GM12878 (cell line): Measurements from ENCODE around the gene POLR3E. TPM values are rescaled to one million over a fixed set of nuclear protein-coding genes. Genes with fewer than 3 reads are reported as not detected.

Experiments used
- ASH2L ChIP-seq: fragments of 300-600, 200-600 bp; sonication (generic); IDR thresholded peaks from 2 replicates; pipeline ENCODE4 v1.6.1; 2017; ENCODE audit warnings: low read depth, mild to moderate bottlenecking, borderline replicate concordance
- CTCF ChIP-seq, 3 experiments: IDR thresholded peaks in 2 of 3; conservative IDR thresholded peaks in 1 of 3; 2 replicates each; pipeline ENCODE4 v1.5.1; 2011; ENCODE audit warnings: low read depth in 3 of 3, low read length in 3 of 3, mild to moderate bottlenecking in 3 of 3, control low read depth in 2 of 3, moderate library complexity in 2 of 3, inconsistent platforms in 1 of 3, mixed read lengths in 1 of 3; ENCODE audit not compliant: control insufficient read depth in 2 of 3, insufficient read depth in 1 of 3; ENCODE audit errors: extremely low read depth in 1 of 3
- NFYA ChIP-seq: IDR thresholded peaks from 2 replicates; pipeline ENCODE4 v1.6.1; 2011; ENCODE audit warnings: low read depth, mild to moderate bottlenecking, low read length, improper control_type of control experiment, borderline replicate concordance
- PRDM15 ChIP-seq: fragments of 450-650 bp; formaldehyde crosslinking; IDR thresholded peaks from 2 replicates; pipeline ENCODE4 v1.4.0; 2020; ENCODE audit warnings: mild to moderate bottlenecking, moderate library complexity
- RAD21 ChIP-seq: IDR thresholded peaks from 2 replicates; pipeline ENCODE4 v1.6.1; 2011; ENCODE audit warnings: mild to moderate bottlenecking, low read depth, low read length, moderate library complexity; ENCODE audit not compliant: insufficient read depth
- RELB ChIP-seq: fragments of 450-650 bp; IDR thresholded peaks from 2 replicates; pipeline ENCODE4 v1.6.1; 2017; ENCODE audit warnings: low read depth, mild to moderate bottlenecking, moderate library complexity
- RFX5 ChIP-seq: IDR thresholded peaks from 2 replicates; pipeline ENCODE4 v1.6.1; 2011; ENCODE audit warnings: low read depth, low read length, improper control_type of control experiment
- SIN3A ChIP-seq: IDR thresholded peaks from 2 replicates; pipeline ENCODE4 v1.6.1; 2012; ENCODE audit warnings: low read depth, low read length, improper control_type of control experiment
- SMARCA5 ChIP-seq: fragments of 450-650 bp; IDR thresholded peaks from 2 replicates; pipeline ENCODE4 v1.6.1; 2017; ENCODE audit warnings: mild to moderate bottlenecking
- TARDBP ChIP-seq: IDR thresholded peaks from 2 replicates; pipeline ENCODE4 v1.6.1; 2016; ENCODE audit warnings: borderline replicate concordance
- ZNF592 ChIP-seq: fragments of 450-650 bp; IDR thresholded peaks from 2 replicates; pipeline ENCODE4 v1.6.1; 2017; ENCODE audit warnings: mild to moderate bottlenecking, moderate library complexity
- ZNF622 ChIP-seq: fragments of 450-650 bp; IDR thresholded peaks from 2 replicates; pipeline ENCODE4 v1.6.1; 2017; ENCODE audit warnings: mild to moderate bottlenecking, inconsistent platforms
- ZNF687 ChIP-seq: fragments of 450-650 bp; IDR thresholded peaks from 2 replicates; pipeline ENCODE4 v1.6.1; 2017; ENCODE audit warnings: mild to moderate bottlenecking, moderate library complexity
- polyA plus RNA-seq, 11 experiments: library from polyadenylated mRNA; depleted of rRNA in 4 of 11; unstranded in 6 of 11; stranded (reverse) in 5 of 11; fragments of >200 nt; fragmentation: Nextera tagmentation in 4 of 11; fragmentation: Illumina TruSeq in 1 of 11; extraction: Ambion mirVana in 4 of 11; extraction: Trizol in 1 of 11; gene quantifications; 1 replicate in 1 of 11; 2 replicates in 10 of 11; pipeline versions ENCODE4 v1.2.1 to v1.2.3, GENCODE V29; 2011 to 2016; ENCODE audit warnings: inconsistent platforms in 2 of 11, missing spikeins in 2 of 11, low read depth in 1 of 11
- total RNA-seq, 4 experiments: library from RNA; depleted of rRNA in 3 of 4; stranded (reverse); fragments of >200 nt in 3 of 4; fragmentation: Illumina TruSeq in 1 of 4; extraction: Trizol in 1 of 4; gene quantifications; 2 replicates each; pipeline versions ENCODE4 v1.2.1 to v1.2.3, GENCODE V29; 2013 to 2021

POLR3E gene
- total and polyA plus RNA-seq, 10 of the 15 experiments (the other 5 are each of a cell fraction or from before 2014, with no cell fraction given) = 11.1 to 79.5 (median 39.7) TPM

GRCh38 chr16:22321340-22322001 is 24.3 kb downstream of the POLR3E start (continued):
- TF ChIP-seq NFYA (no peak), PRDM15 (no peak), TARDBP (no peak; the same call in 1 of the 2 replicates), ZNF592 (no peak), RAD21 (peak; percentile 97), ZNF622 (no peak), SMARCA5 (peak; percentile 46; the same call in 1 of the 2 replicates), CTCF (IDR thresholded peaks at IDR 0.05 in 2 of 3, conservative IDR thresholded peaks at IDR 0.05 in 1 of 3; ENCODE audit: control insufficient read depth in 2 of 3, extremely low read depth in 1 of 3, insufficient read depth in 1 of 3, low read depth in 3 of 3, low read length in 3 of 3) (peak; percentile 83 to 95 (median 94)), ZNF687 (no peak), ASH2L (no peak), RFX5 (no peak), RELB (no peak), SIN3A (0 out of 2 replicates have a peak, but pooled peaks have one; percentile 55)
